GM12872 (cell line): ENCODE measurements around the gene NTF3.

Experiments
- CTCF ChIP-seq: IDR thresholded peaks from 3 replicates; pipeline ENCODE4 v1.5.1; 2011; ENCODE audit warnings: low read depth, mild to moderate bottlenecking, low read length, moderate library complexity; ENCODE audit not compliant: insufficient read depth

Gene NTF3

GRCh38 chr12:5473783-5474116 lies 41.8 kb downstream of the NTF3 start:
- no peak for TF ChIP-seq CTCF

GRCh38 chr12:5476356-5476755 lies 44.4 kb downstream of the NTF3 start:
- no peak for TF ChIP-seq CTCF

GRCh38 chr12:5478081-5478706 lies 46.3 kb downstream of the NTF3 start:
- TF ChIP-seq CTCF, result no peak

- TF ChIP-seq CTCF, result no peak
Measured at GRCh38 chr12:5479761-5480160, 47.9 kb downstream of the NTF3 start.

GRCh38 chr12:5480218-5480937 lies 48.5 kb downstream of the NTF3 start:
- TF ChIP-seq CTCF, result no peak

- no peak for TF ChIP-seq CTCF
Measured at GRCh38 chr12:5480938-5481303, 49.0 kb downstream of the NTF3 start.

GRCh38 chr12:5481645-5482044 lies 49.7 kb downstream of the NTF3 start:
- no peak for TF ChIP-seq CTCF
